Caco-2 (cell line): ENCODE data around the gene CCL26. TPM values are rescaled to one million over a fixed set of nuclear protein-coding genes. Genes with fewer than 3 reads are reported as not detected.

Source experiments
- BruUV-seq: library from RNA; stranded (reverse); fragments of 400-500 nt; replicated peaks from 2 replicates; lab custom pipeline; 2021; lab: Mats Ljungman, UMichigan
- CTCF ChIA-PET: fragments of 300-600 bp; sonication (Branson Sonifier 250); formaldehyde crosslinking; loops from one replicate; lab custom pipeline; 2022; ENCODE audit warnings: antibody characterized with exemption; lab: Charles Lee
- POLR2A ChIA-PET: fragments of 300-600 bp; sonication (Branson Sonifier 250); formaldehyde crosslinking; loops from one replicate; lab custom pipeline; 2022; ENCODE audit warnings: antibody characterized with exemption; lab: Charles Lee
- DNase-seq, 2 experiments: peaks; one replicate each; pipeline versions ENCODE4 v3.0.0 to v3.0.0-alpha.2; 2020 to 2022
- H3K27me3 ChIP-seq: replicated peaks from 2 replicates; pipeline ENCODE4 v1.6.0; 2011; ENCODE audit warnings: low read length; ENCODE audit not compliant: control insufficient read depth, insufficient read depth
- H3K36me3 ChIP-seq: 2 replicates; pipeline ENCODE4 v1.5.1; 2011; ENCODE audit warnings: low read length; ENCODE audit not compliant: control insufficient read depth, insufficient read depth
- H3K4me1 ChIP-seq: fragments of 250-450 bp; sonication (Bioruptor Pico); 2 replicates; pipeline ENCODE4 v1.5.1; 2020; ENCODE audit warnings: mild to moderate bottlenecking
- H3K4me3 ChIP-seq: 2 replicates; pipeline ENCODE4 v1.5.1; 2011; ENCODE audit warnings: low read depth, mild to moderate bottlenecking, control low read depth, low read length
- H3K9me3 ChIP-seq: fragments of 250-450 bp; sonication (Bioruptor Pico); 2 replicates; pipeline ENCODE4 v1.5.1; 2020; ENCODE audit warnings: mild to moderate bottlenecking, moderate library complexity
- H3K27ac Mint-ChIP-seq: one replicate; pipeline ENCODE4 v1.8.0; 2022; ENCODE audit warnings: mixed read lengths; ENCODE audit not compliant: unreplicated experiment
- H3K27me3 Mint-ChIP-seq: one replicate; pipeline ENCODE4 v1.8.0; 2022; ENCODE audit warnings: mixed read lengths; ENCODE audit not compliant: insufficient read depth, unreplicated experiment
- H3K36me3 Mint-ChIP-seq: one replicate; pipeline ENCODE4 v1.8.0; 2022; ENCODE audit warnings: mild to moderate bottlenecking, mixed read lengths; ENCODE audit not compliant: insufficient read depth, unreplicated experiment
- H3K4me1 Mint-ChIP-seq: one replicate; pipeline ENCODE4 v1.8.0; 2022; ENCODE audit warnings: low read depth, mixed read lengths; ENCODE audit not compliant: unreplicated experiment
- H3K4me3 Mint-ChIP-seq: one replicate; pipeline ENCODE4 v1.8.0; 2022; ENCODE audit warnings: mild to moderate bottlenecking, moderate library complexity, mixed read lengths; ENCODE audit not compliant: unreplicated experiment
- H3K9me3 Mint-ChIP-seq: one replicate; pipeline ENCODE4 v1.8.0; 2022; ENCODE audit warnings: mixed read lengths; ENCODE audit not compliant: unreplicated experiment
- CTCF ChIP-seq, 2 experiments: fragments of 200-600 bp in 1 of 2; IDR thresholded peaks; 1 replicate in 1 of 2; 2 replicates in 1 of 2; pipeline versions ENCODE4 v1.5.1 to v1.8.0; 2011 to 2022; ENCODE audit warnings: antibody characterized with exemption in 1 of 2, control low read depth in 1 of 2, inconsistent platforms in 1 of 2, low read depth in 1 of 2, low read length in 1 of 2, mild to moderate bottlenecking in 1 of 2, moderate library complexity in 1 of 2; ENCODE audit not compliant: insufficient read depth in 1 of 2, severe bottlenecking in 1 of 2, unreplicated experiment in 1 of 2
- intact Hi-C: fragments of 100-400 bp; cut with micrococcal nuclease; formaldehyde crosslinking; loops from one replicate; pipeline ENCODE4 v1.10.0; 2022; ENCODE audit not compliant: unreplicated experiment
- total RNA-seq: library from RNA; stranded (reverse); gene quantifications from 2 replicates; pipeline ENCODE4 v1.2.3, GENCODE V29; 2022

Gene CCL26
- total RNA-seq, 1 experiment from 2014 or later: not detected

- no peak for DNase-seq
- no peaks in the 10 kb centered on the region for H3K4me1 ChIP-seq
- H3K27me3 Mint-ChIP-seq: no peaks in the 10 kb centered on the region
- H3K27ac Mint-ChIP-seq: no peak overlapping the region
- peaks cover 22% of the 10 kb centered on the region for H3K9me3 Mint-ChIP-seq
- H3K36me3 Mint-ChIP-seq: no peaks in the 10 kb centered on the region
- peaks cover 26% of the 10 kb centered on the region for H3K9me3 ChIP-seq
- CTCF ChIA-PET: no interaction called here
- no TSS peak for BruUV-seq
- no peak overlapping the region for H3K4me3 ChIP-seq
- H3K4me3 Mint-ChIP-seq: no peak overlapping the region
- H3K27me3 ChIP-seq: no peaks in the 10 kb centered on the region
- H3K4me1 Mint-ChIP-seq: no peaks in the 10 kb centered on the region
- POLR2A ChIA-PET: no interaction called here
- intact Hi-C loops: no loop called here
- no peak for TF ChIP-seq CTCF (IDR thresholded peaks at IDR 0.05; ENCODE audit: insufficient read depth in 1 of 2, low read depth in 1 of 2, low read length in 1 of 2, severe bottlenecking in 1 of 2, unreplicated experiment in 1 of 2)
- no peaks in the 10 kb centered on the region for H3K36me3 ChIP-seq
Measured at GRCh38 chr7:75804004-75804403, 32.0 kb upstream of the CCL26 start.

GRCh38 chr7:75802552-75802821, 30.5 kb upstream of the CCL26 start:
- POLR2A ChIA-PET: no interaction called here
- Mint-ChIP-seq H3K27ac (no peak overlapping the region), H3K4me3 (no peak overlapping the region), H3K36me3 (no peaks in the 10 kb centered on the region), H3K9me3 (peaks cover 13% of the 10 kb centered on the region), H3K4me1 (no peaks in the 10 kb centered on the region), H3K27me3 (no peaks in the 10 kb centered on the region)
- H3K4me3 ChIP-seq: no peak overlapping the region
- CTCF ChIA-PET: no interaction called here
- H3K4me1 ChIP-seq: no peaks in the 10 kb centered on the region
- intact Hi-C loops: no loop called here
- no TSS peak for BruUV-seq
- peaks cover 17% of the 10 kb centered on the region for H3K9me3 ChIP-seq
- H3K36me3 ChIP-seq: no peaks in the 10 kb centered on the region
- DNase-seq: no peak
- no peaks in the 10 kb centered on the region for H3K27me3 ChIP-seq
- TF ChIP-seq CTCF (IDR thresholded peaks at IDR 0.05; ENCODE audit: insufficient read depth in 1 of 2, low read depth in 1 of 2, low read length in 1 of 2, severe bottlenecking in 1 of 2, unreplicated experiment in 1 of 2): no peak

- Histone ChIP-seq H3K4me3 (no peak overlapping the region), H3K9me3 (no peaks in the 10 kb centered on the region), H3K4me1 (no peaks in the 10 kb centered on the region), H3K36me3 (no peaks in the 10 kb centered on the region), H3K27me3 (no peaks in the 10 kb centered on the region)
- Mint-ChIP-seq H3K4me1 (no peaks in the 10 kb centered on the region), H3K27ac (no peak overlapping the region), H3K36me3 (no peaks in the 10 kb centered on the region), H3K9me3 (no peaks in the 10 kb centered on the region), H3K4me3 (no peak overlapping the region), H3K27me3 (no peaks in the 10 kb centered on the region)
- DNase-seq: peak in 1 of 2 experiments; percentile 13
- ChIA-PET CTCF (interaction anchor here (0.6 to 0.8 kb wide), 2 partner anchors 36 to 242 kb away, joined by 3 to 6 read pairs; no protein-coding TSS in a partner anchor), POLR2A (no interaction called here)
- intact Hi-C loops: no loop called here
- no peak for TF ChIP-seq CTCF (IDR thresholded peaks at IDR 0.05; ENCODE audit: insufficient read depth in 1 of 2, low read depth in 1 of 2, low read length in 1 of 2, severe bottlenecking in 1 of 2, unreplicated experiment in 1 of 2)
- BruUV-seq: no TSS peak
Measured at GRCh38 chr7:75798770-75799169, 26.8 kb upstream of the CCL26 start.
